Pons (tissue), 1 donor: ENCODE measurements around the gene SNX14.

Experiments used
- DNase-seq: peaks from one replicate; pipeline ENCODE4 v3.0.0-alpha.2; 2016; ENCODE audit warnings: low spot score

SNX14 gene

DNA sequence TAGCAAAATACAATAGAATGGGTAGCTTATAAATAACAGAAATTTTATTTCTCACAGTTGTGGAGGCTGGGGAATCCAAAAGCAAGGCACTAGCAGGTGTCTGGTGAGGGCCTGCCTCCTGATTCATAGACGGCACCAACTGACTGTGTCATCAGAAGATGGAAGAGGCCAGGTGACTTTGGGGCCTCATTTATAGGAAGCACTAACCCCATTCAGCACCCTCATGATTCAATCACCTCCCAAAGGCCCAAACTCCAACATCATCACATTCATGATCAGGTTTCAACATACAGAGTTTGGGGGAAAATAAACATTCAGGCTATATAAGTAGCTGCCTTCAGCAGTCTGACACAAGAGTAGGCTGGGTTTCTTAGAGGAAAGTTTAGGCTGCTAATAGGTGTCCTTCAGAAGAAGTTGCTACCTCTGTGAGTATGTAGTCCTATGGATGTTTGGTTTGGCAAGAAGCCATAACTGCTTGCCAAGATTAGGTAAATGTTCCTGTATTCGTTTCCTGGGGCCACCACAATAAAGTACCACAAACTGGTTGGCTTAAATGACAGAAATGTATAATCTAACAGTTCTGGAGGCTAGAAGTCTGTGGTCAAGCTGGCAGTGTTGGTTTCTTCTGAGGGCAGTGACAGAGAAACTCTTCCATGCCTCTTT is 94.9 kb downstream of the SNX14 start:
- DNase-seq, result no peak

DNA sequence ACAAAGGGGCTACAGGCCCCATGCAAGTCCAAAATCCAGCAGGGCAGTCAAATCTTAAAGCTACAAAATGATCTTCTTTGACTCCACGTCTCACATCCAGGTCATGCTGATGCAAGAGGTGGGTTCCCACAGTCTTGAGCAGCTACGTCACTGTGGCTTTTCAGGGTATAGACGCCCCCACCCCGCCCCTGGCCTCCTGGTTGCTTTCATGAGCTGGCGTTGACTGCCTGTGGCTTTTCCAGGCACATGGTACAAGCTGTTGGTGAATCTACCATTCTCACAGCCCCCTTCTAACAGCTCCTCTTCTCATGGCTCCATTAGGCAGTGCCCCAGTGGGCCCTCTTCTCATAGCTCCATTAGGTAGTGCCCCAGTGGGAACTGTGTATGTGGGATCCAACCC is 96.8 kb downstream of the SNX14 start:
- no peak for DNase-seq

GRCh38 chr6:85496009-85496579 is 97.6 kb downstream of the SNX14 start:
- no peak for DNase-seq

DNA sequence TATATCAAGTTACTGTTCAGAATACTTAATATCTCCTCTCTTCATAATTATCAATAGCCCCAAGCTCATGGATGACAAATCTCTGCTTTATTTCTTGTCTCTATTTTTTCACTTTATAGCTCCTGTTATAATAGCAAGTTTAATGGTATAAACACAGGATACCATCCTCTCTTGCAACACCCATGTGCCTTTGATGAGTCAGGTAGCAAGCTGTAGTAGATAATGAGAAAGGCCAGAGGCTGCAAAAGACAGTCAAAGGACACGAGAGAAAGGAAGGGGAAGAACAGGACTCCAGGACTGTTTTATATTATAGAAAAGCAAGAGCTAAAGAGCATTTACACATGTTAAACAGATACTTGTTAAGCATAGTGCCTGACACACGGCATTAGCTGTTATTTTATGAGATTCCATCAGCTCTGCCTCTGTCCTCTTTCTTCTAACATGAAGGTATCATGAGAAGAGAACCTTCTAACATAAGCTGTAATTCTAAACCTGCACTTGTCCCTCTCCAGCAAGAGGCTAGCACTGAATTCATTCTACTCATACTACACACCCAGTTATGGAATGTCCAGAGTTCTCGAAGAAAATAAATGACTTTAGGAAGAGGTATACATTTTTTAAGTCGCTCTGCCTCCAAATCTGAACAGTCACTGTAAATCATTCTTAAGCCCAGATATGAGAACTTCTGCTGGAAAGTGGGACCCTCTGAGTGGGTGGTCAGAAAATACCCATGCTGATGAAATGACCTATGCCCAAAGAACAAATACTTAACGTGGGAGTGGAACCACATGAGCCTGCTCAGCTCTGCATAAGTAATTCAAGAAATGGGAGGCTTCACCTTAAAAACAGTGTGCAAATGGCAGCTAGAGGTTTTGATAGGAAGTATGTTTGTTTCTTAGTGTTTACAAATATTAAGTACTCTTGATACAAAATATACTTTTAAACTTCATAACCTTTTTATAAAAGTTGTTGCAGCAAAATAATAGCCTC is 98.8 kb downstream of the SNX14 start:
- no peak for DNase-seq

DNA sequence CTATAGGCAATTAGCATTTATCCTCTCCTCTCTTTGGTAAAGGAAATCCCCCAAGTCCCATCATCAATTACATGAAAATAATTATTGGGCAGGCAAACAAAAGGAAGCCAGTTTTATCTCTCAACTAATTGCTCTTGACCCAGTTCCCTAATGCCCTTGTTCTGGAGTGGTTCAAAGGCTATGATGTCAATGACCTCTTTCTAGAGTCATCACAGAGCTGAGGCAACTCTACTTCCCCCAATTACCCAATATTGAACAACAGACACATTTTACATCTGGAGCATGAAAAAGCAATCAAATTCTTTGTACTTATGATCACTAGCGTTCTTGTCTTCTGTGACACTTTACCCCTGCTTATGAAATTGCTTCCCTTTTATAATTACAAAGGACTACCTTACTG is 100.3 kb downstream of the SNX14 start:
- no peak for DNase-seq

- no peak for DNase-seq
These were observed 103.0 kb downstream of the SNX14 start for GRCh38 chr6:85490516-85491248.

GRCh38 chr6:85484948-85485347 is 108.7 kb downstream of the SNX14 start:
- DNase-seq, result no peak

GRCh38 chr6:85483846-85484245 is 109.8 kb downstream of the SNX14 start:
- DNase-seq, result no peak

- peak; percentile 56 for DNase-seq
These were observed 110.6 kb downstream of the SNX14 start for GRCh38 chr6:85482905-85483700.

DNA sequence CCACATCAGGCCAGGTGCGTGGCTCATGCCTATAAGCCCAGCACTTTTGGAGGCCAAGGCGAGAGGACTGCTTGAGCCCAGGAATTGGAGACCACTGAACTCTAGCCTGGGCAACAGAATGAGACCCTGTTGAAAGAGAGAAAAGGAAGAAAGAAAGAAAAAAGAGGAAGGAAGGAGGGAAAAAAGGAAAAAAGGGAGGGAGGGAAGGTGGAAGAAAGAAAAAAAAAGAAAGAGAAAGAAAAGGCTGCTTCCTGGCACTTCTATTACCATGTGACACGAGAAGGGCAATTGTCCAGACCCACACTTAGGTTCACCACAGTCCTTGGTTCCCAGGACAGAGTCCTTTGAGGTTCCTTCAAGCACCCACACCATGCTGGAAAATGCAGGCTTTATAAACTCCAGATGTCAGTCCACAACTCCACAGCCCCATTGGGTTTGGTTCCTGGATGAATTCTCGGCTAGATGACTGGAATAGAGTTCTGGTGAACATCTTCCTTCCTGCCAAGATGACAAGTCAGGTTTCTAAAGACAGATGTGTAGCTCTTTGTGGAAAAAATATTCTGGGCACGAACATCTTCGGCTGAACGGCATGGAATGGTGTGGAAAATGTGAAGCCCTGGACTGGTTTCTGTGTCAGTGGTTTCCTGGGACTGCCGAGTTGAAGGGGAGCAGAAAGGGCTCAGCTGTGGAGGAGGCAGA is 111.3 kb downstream of the SNX14 start:
- no peak for DNase-seq

GRCh38 chr6:85479208-85479607 is 114.5 kb downstream of the SNX14 start:
- no peak for DNase-seq

DNA sequence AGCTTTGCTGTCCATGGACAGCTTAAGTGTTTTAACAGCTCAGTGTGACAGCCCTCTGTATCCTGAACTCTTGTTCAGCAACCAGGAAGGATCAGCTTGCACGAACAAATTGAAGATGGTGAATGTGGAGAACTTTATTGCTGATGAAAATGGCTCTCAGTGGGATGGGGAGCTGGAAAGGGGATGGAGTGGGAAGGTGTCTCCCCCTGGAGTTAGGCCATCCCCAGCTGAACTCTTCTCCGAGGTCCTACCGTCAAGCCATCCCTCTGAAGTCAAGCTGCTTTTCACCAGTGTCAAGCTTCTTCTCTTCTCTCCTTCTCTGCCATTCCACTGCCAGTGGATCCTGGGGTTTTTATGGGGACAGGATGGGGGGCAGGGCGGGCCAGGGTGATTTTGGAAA is 117.1 kb downstream of the SNX14 start:
- no peak for DNase-seq

- no peak for DNase-seq
These were observed 119.9 kb downstream of the SNX14 start for GRCh38 chr6:85473748-85474147.

DNA sequence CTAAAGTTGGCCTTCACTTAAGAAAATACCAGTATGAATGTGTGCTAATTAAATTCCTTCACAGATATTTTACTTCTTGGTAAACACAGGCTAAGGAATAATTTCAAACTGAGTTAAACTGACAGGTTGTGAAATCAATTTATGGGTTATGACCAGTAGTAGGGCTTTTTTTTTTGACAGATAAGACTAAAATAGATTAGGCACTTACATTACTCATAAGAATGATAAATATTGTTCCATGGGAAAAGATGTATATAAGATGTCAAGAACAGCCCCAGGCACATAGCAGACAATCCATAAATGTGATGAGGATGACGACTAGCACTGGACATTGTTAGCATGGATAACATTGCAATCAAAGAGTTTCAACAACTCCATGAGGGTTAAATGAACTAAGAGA is 120.9 kb downstream of the SNX14 start:
- no peak for DNase-seq

- no peak for DNase-seq
These were observed 123.6 kb downstream of the SNX14 start for GRCh38 chr6:85470023-85470410.

- DNase-seq, result no peak
These were observed 124.2 kb downstream of the SNX14 start for GRCh38 chr6:85469276-85470022.

DNA sequence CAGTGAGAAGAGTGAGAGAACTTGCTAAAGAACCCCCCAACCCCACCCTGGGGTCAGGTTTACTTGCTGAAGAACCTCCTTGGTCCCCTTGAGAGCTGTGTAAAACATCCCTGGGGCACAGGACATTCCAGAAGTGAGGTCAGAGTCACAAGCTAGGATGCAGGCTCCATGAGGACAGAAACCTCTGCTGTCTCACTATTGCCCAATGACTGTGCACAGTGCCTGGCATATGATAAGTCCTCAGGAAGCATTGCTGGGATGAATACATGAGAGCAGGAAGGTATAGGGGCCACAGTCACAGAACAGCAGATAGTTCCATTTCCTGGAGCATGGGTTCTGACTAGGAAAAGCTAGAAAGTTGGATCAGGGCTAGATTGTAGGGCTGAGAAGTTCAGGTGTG is 125.3 kb downstream of the SNX14 start:
- DNase-seq, result no peak

GRCh38 chr6:85465762-85466161 is 127.9 kb downstream of the SNX14 start:
- no peak for DNase-seq

GRCh38 chr6:85464722-85465150 is 128.9 kb downstream of the SNX14 start:
- no peak for DNase-seq

DNA sequence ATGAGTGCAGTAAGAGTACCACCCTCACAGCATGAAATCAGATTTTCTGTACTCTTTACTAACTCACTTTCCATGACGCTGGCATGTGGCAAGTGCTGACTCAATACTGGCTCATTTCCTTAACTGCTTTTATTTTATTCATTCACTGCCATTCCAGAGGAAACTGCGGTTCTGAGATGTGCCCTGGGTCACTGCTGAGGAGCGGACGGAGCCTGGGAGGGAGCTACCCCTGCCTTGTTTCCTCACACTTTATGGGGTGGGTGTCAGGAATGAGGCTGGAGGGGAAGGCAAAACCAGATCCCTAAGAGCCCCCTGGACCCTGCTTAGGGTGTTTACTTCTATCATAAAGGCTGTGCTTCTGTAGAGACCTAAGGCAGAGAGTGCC is 129.4 kb downstream of the SNX14 start:
- no peak for DNase-seq
